Neural cell (in vitro differentiated cells): ENCODE measurements around the gene AP3S1. TPM values are rescaled to one million over a fixed set of nuclear protein-coding genes. Genes with fewer than 3 reads are reported as not detected.
"Not testable (repeated sequence)": the region's sequence is repeated elsewhere in the genome, so short reads cannot be mapped to it uniquely, and the experiment has no call there.

Experiments
- H2AFZ ChIP-seq: fragments of 200-600, 300-800 bp; sonication (generic), shearing (Covaris generic); 2 replicates; pipeline ENCODE4 v1.6.0; 2014; ENCODE audit warnings: low read depth, mild to moderate bottlenecking, antibody characterized with exemption, low read length, moderate library complexity
- H3F3A ChIP-seq: fragments of 200-600 bp; shearing (Covaris generic); 2 replicates; pipeline ENCODE4 v1.6.1; 2016; ENCODE audit warnings: mild to moderate bottlenecking, moderate library complexity, mixed read lengths, antibody characterized with exemption, low read length; ENCODE audit not compliant: insufficient read depth, poor library complexity, severe bottlenecking
- H3K27ac ChIP-seq: fragments of 200-600, 300-800 bp; sonication (generic), shearing (Covaris generic); 2 replicates; pipeline ENCODE4 v1.5.1; 2014; ENCODE audit warnings: mild to moderate bottlenecking, low read length, moderate library complexity
- H3K27me3 ChIP-seq: fragments of 300-800, 200-600 bp; sonication (generic), shearing (Covaris generic); 2 replicates; pipeline ENCODE4 v1.6.0; 2014; ENCODE audit warnings: mild to moderate bottlenecking, low read depth, low read length, moderate library complexity; ENCODE audit not compliant: insufficient read depth
- H3K36me3 ChIP-seq: fragments of 300-800, 200-600 bp; sonication (generic), shearing (Covaris generic); 2 replicates; pipeline ENCODE4 v1.5.1; 2014; ENCODE audit warnings: mild to moderate bottlenecking, antibody characterized with exemption, low read length, moderate library complexity; ENCODE audit not compliant: insufficient read depth
- H3K4me2 ChIP-seq: fragments of 300-800, 200-600 bp; sonication (generic), shearing (Covaris generic); 2 replicates; pipeline ENCODE4 v1.6.0; 2014; ENCODE audit warnings: mild to moderate bottlenecking, low read length
- H3K4me3 ChIP-seq: fragments of 300-800, 200-600 bp; sonication (generic), shearing (Covaris generic); 2 replicates; pipeline ENCODE4 v1.5.1; 2014; ENCODE audit warnings: mild to moderate bottlenecking, low read length, moderate library complexity
- H3K79me2 ChIP-seq: fragments of 200-600 bp; shearing (Covaris generic); replicated peaks from 2 replicates; pipeline ENCODE4 v1.6.0; 2014; ENCODE audit warnings: mild to moderate bottlenecking, low read length, moderate library complexity; ENCODE audit not compliant: insufficient read depth
- H3K9ac ChIP-seq: fragments of 300-800, 200-600 bp; sonication (generic), shearing (Covaris generic); 2 replicates; pipeline ENCODE4 v1.6.1; 2016; ENCODE audit warnings: mild to moderate bottlenecking, low read length, mixed read lengths
- H3K9me2 ChIP-seq: fragments of 200-600 bp; shearing (Covaris generic); 2 replicates; pipeline ENCODE4 v1.6.1; 2016; ENCODE audit warnings: mild to moderate bottlenecking, low read length, mixed read lengths; ENCODE audit not compliant: insufficient read depth
- H3K9me3 ChIP-seq: fragments of 200-600, 300-800 bp; sonication (generic), shearing (Covaris generic); 2 replicates; pipeline ENCODE4 v1.6.1; 2016; ENCODE audit warnings: mild to moderate bottlenecking, mixed run types, low read length, moderate library complexity, mixed read lengths
- H4K20me1 ChIP-seq: fragments of 200-600 bp; shearing (Covaris generic); 2 replicates; pipeline ENCODE4 v1.6.1; 2016; ENCODE audit warnings: mild to moderate bottlenecking, mixed run types; ENCODE audit not compliant: insufficient read depth
- EP300 ChIP-seq: fragments of 450-650 bp; conservative IDR thresholded peaks from 2 replicates; pipeline ENCODE4 v1.6.1; 2014; ENCODE audit warnings: antibody characterized with exemption, mild to moderate bottlenecking, moderate library complexity; ENCODE audit not compliant: poor library complexity, severe bottlenecking
- EZH2 ChIP-seq: fragments of 200-600, 300-800 bp; shearing (Covaris generic), sonication (generic); IDR thresholded peaks from 2 replicates; pipeline ENCODE4 v1.6.1; 2014; ENCODE audit warnings: antibody characterized with exemption, low read length, borderline replicate concordance, mild to moderate bottlenecking; ENCODE audit not compliant: insufficient read depth, poor library complexity, severe bottlenecking
- MXI1 ChIP-seq: fragments of 450-650 bp; conservative IDR thresholded peaks from 2 replicates; pipeline ENCODE4 v1.6.1; 2014; ENCODE audit warnings: antibody characterized with exemption, mild to moderate bottlenecking; ENCODE audit not compliant: poor library complexity, severe bottlenecking
- POLR2AphosphoS5 ChIP-seq: IDR thresholded peaks from 2 replicates; pipeline ENCODE4 v1.6.1; 2012
- RAD21 ChIP-seq: fragments of 450-650 bp; conservative IDR thresholded peaks from 2 replicates; pipeline ENCODE4 v1.6.1; 2014; ENCODE audit warnings: antibody characterized with exemption, mild to moderate bottlenecking, moderate library complexity
- REST ChIP-seq: IDR thresholded peaks from 2 replicates; pipeline ENCODE4 v1.6.1; 2012; ENCODE audit warnings: borderline replicate concordance
- SMC3 ChIP-seq: fragments of 450-650 bp; conservative IDR thresholded peaks from 2 replicates; pipeline ENCODE4 v1.6.1; 2014; ENCODE audit warnings: antibody characterized with exemption, mild to moderate bottlenecking, moderate library complexity; ENCODE audit not compliant: poor library complexity
- TAF1 ChIP-seq: IDR thresholded peaks from 2 replicates; pipeline ENCODE4 v1.6.1; 2012; ENCODE audit warnings: low read depth
- polyA plus RNA-seq: library from polyadenylated mRNA; depleted of rRNA; stranded (reverse); fragments of >200 nt; gene quantifications from 2 replicates; pipeline ENCODE4 v1.2.3, GENCODE V29; 2014
- TF ChIP-seq, protein P1 (sequence below): fragments of 450-650 bp; IDR thresholded peaks from 2 replicates; pipeline ENCODE4 v1.5.1; 2014; ENCODE audit warnings: antibody characterized with exemption, mild to moderate bottlenecking, moderate library complexity; ENCODE audit not compliant: poor library complexity, severe bottlenecking

AP3S1 gene
- polyA plus RNA-seq, 1 donor from 2014 or later, result 207 TPM

DNA sequence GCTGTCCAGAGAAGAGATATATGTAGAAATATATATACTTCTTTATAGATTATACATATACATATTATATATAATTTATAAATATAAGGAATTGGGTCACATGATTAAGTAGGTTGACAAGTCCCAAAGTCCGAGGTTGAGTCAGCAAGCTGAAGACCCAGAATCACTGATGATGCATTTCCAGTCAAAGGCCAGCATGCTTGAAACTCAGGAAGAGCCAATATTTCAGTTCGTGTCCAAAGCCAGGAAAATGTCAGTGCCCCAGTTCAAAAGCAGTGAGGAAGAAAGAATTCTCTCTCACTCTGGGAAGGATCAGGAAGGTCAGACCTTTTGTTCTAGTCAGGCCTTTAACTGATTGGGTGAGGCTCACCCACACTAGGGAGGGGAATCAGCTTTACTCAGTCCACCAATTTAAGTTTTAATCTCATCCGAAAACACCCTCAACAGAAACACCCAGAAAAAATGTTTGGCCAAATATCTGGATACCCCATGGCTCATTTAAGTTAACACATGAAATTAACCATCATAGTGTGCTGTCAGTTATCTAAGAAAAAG, 78.5 kb downstream of the AP3S1 start:
- no peak overlapping the region for H3K4me2 ChIP-seq
- H3K79me2 ChIP-seq, result no peaks in the 10 kb centered on the region
- H3K9me2 ChIP-seq, result no peaks in the 10 kb centered on the region
- TF ChIP-seq EP300, result no peak
- TF ChIP-seq REST, result no peak
- TF ChIP-seq POLR2AphosphoS5, result no peak
- TF ChIP-seq, protein P1, sequence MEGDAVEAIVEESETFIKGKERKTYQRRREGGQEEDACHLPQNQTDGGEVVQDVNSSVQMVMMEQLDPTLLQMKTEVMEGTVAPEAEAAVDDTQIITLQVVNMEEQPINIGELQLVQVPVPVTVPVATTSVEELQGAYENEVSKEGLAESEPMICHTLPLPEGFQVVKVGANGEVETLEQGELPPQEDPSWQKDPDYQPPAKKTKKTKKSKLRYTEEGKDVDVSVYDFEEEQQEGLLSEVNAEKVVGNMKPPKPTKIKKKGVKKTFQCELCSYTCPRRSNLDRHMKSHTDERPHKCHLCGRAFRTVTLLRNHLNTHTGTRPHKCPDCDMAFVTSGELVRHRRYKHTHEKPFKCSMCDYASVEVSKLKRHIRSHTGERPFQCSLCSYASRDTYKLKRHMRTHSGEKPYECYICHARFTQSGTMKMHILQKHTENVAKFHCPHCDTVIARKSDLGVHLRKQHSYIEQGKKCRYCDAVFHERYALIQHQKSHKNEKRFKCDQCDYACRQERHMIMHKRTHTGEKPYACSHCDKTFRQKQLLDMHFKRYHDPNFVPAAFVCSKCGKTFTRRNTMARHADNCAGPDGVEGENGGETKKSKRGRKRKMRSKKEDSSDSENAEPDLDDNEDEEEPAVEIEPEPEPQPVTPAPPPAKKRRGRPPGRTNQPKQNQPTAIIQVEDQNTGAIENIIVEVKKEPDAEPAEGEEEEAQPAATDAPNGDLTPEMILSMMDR, result no peak
- TF ChIP-seq TAF1, result no peak
- no peak for TF ChIP-seq EZH2
- TF ChIP-seq MXI1, result no peak
- no peak for TF ChIP-seq RAD21
- no peak for TF ChIP-seq SMC3
- no peak overlapping the region for H3K27ac ChIP-seq
- no peak overlapping the region for H2AFZ ChIP-seq
- no peak overlapping the region for H3K9ac ChIP-seq
- no peaks in the 10 kb centered on the region for H3F3A ChIP-seq
- H3K9me3 ChIP-seq, result no peaks in the 10 kb centered on the region
- H4K20me1 ChIP-seq, result no peaks in the 10 kb centered on the region
- H3K27me3 ChIP-seq, result no peaks in the 10 kb centered on the region
- no peaks in the 10 kb centered on the region for H3K36me3 ChIP-seq
- H3K4me3 ChIP-seq, result no peak overlapping the region

- not testable (repeated sequence) for H3K27ac ChIP-seq, H2AFZ ChIP-seq, H3F3A ChIP-seq, H3K4me3 ChIP-seq, H3K36me3 ChIP-seq, H3K4me2 ChIP-seq, H3K9ac ChIP-seq, H3K79me2 ChIP-seq, H3K27me3 ChIP-seq, H4K20me1 ChIP-seq, H3K9me2 ChIP-seq, H3K9me3 ChIP-seq
Observed at GRCh38 chr5:115928578-115929407, 87.1 kb downstream of the AP3S1 start.

- H3K79me2 ChIP-seq, H3K4me3 ChIP-seq, H2AFZ ChIP-seq, H3K27ac ChIP-seq, H3K27me3 ChIP-seq, H3K9me2 ChIP-seq, H4K20me1 ChIP-seq, H3K9ac ChIP-seq, H3K4me2 ChIP-seq, H3F3A ChIP-seq, H3K9me3 ChIP-seq, H3K36me3 ChIP-seq: not testable (repeated sequence)
Observed at GRCh38 chr5:115930171-115930570, 88.4 kb downstream of the AP3S1 start.
